OCI-LY7 (cell line): ENCODE data around the gene RAD51D. TPM values are rescaled to one million over a fixed set of nuclear protein-coding genes. Genes with fewer than 3 reads are reported as not detected.

Source experiments
- BruUV-seq: library from RNA; stranded (reverse); fragments of 400-500 nt; replicated peaks from 2 replicates; lab custom pipeline; 2021; lab: Mats Ljungman, UMichigan
- CTCF ChIA-PET: fragments of 300-600 bp; sonication (Branson Sonifier 250); formaldehyde crosslinking; loops from one replicate; lab custom pipeline; 2022; ENCODE audit warnings: antibody characterized with exemption; ENCODE audit not compliant: unreplicated experiment; lab: Charles Lee
- POLR2A ChIA-PET: fragments of 300-600 bp; sonication (Branson Sonifier 250); formaldehyde crosslinking; loops from one replicate; lab custom pipeline; 2022; ENCODE audit warnings: antibody characterized with exemption; lab: Charles Lee
- DNase-seq: peaks from one replicate; pipeline ENCODE4 v3.0.0-alpha.2; 2015; ENCODE audit warnings: low spot score
- H2AFZ ChIP-seq: fragments of 200-600 bp; sonication (generic), shearing (Covaris generic); 2 replicates; pipeline ENCODE4 v1.6.1; 2014; ENCODE audit warnings: mild to moderate bottlenecking, antibody characterized with exemption, low read length, moderate library complexity
- H3K27ac ChIP-seq: fragments of 200-600 bp; sonication (generic); 2 replicates; pipeline ENCODE4 v1.5.1; 2014; ENCODE audit warnings: mixed run types, low read depth, mild to moderate bottlenecking, moderate library complexity, low read length, inconsistent platforms; ENCODE audit not compliant: poor library complexity, severe bottlenecking
- H3K36me3 ChIP-seq: fragments of 200-600 bp; sonication (generic); 2 replicates; pipeline ENCODE4 v1.6.1; 2014; ENCODE audit warnings: mild to moderate bottlenecking, antibody characterized with exemption, low read length, moderate library complexity, mixed read lengths; ENCODE audit not compliant: insufficient read depth
- H3K4me1 ChIP-seq: fragments of 200-600 bp; sonication (generic); 2 replicates; pipeline ENCODE4 v1.5.1; 2014; ENCODE audit warnings: mild to moderate bottlenecking, low read length; ENCODE audit not compliant: insufficient read depth, poor library complexity, severe bottlenecking
- H3K4me2 ChIP-seq: fragments of 200-600 bp; sonication (generic); 2 replicates; pipeline ENCODE4 v1.6.1; 2014; ENCODE audit warnings: mild to moderate bottlenecking, low read length
- H3K4me3 ChIP-seq: fragments of 200-600 bp; sonication (generic); 2 replicates; pipeline ENCODE4 v1.5.1; 2014; ENCODE audit warnings: mild to moderate bottlenecking, low read depth, low read length; ENCODE audit not compliant: poor library complexity, severe bottlenecking
- H3K79me2 ChIP-seq: fragments of 200-600 bp; sonication (generic); 2 replicates; pipeline ENCODE4 v1.6.1; 2016; ENCODE audit warnings: low read depth, mild to moderate bottlenecking, low read length, moderate library complexity, mixed read lengths; ENCODE audit not compliant: insufficient read depth
- H3K9me2 ChIP-seq: fragments of 200-600 bp; sonication (generic); 2 replicates; pipeline ENCODE4 v1.6.1; 2016; ENCODE audit warnings: mild to moderate bottlenecking, low read length, mixed read lengths; ENCODE audit not compliant: insufficient read depth
- H3K9me3 ChIP-seq: fragments of 200-600 bp; sonication (generic); 2 replicates; pipeline ENCODE4 v1.6.1; 2014; ENCODE audit warnings: mild to moderate bottlenecking, mixed run types, low read length, mixed read lengths
- H4K20me1 ChIP-seq: fragments of 200-600 bp; sonication (generic); 2 replicates; pipeline ENCODE4 v1.6.1; 2014; ENCODE audit warnings: mild to moderate bottlenecking, antibody characterized with exemption, low read length, moderate library complexity, mixed read lengths; ENCODE audit not compliant: insufficient read depth
- CTCF ChIP-seq: fragments of 200-600 bp; sonication (generic); conservative IDR thresholded peaks from 2 replicates; pipeline ENCODE4 v1.5.1; 2014; ENCODE audit warnings: mild to moderate bottlenecking, antibody characterized with exemption, low read length, moderate library complexity, mixed read lengths
- EZH2phosphoT487 ChIP-seq: fragments of 200-600 bp; sonication (generic); IDR thresholded peaks from 2 replicates; pipeline ENCODE4 v1.6.1; 2018; ENCODE audit warnings: low read depth, borderline replicate concordance, mild to moderate bottlenecking, mixed run types, antibody characterized with exemption, low read length, moderate library complexity, mixed read lengths
- intact Hi-C: fragments of 100-400 bp; cut with micrococcal nuclease; formaldehyde crosslinking; loops from one replicate; pipeline ENCODE4 v1.10.0; 2022; ENCODE audit not compliant: unreplicated experiment
- total RNA-seq, 2 experiments: library from RNA; depleted of rRNA in 1 of 2; stranded (reverse); fragments of >200 nt in 1 of 2; shearing (Covaris generic) in 1 of 2; gene quantifications; 2 replicates each; pipeline ENCODE4 v1.2.3, GENCODE V29; 2014 to 2022

RAD51D gene
- total RNA-seq, 2 experiments from 2014 or later: 22.4 to 40.6 TPM

GRCh38 chr17:35052241-35052610 is 67.4 kb downstream of the RAD51D start:
- H3K4me2 ChIP-seq: no peak overlapping the region
- no peaks in the 10 kb centered on the region for H3K36me3 ChIP-seq
- ChIA-PET POLR2A (no interaction called here), CTCF (no interaction called here)
- DNase-seq: no peak
- BruUV-seq: no TSS peak
- no peak overlapping the region for H3K27ac ChIP-seq
- no peak overlapping the region for H2AFZ ChIP-seq
- H3K9me2 ChIP-seq: no peaks in the 10 kb centered on the region
- TF ChIP-seq CTCF: no peak
- no peak for TF ChIP-seq EZH2phosphoT487
- intact Hi-C loops: no loop called here
- H3K4me1 ChIP-seq: peaks cover 16% of the 10 kb centered on the region
- no peaks in the 10 kb centered on the region for H3K79me2 ChIP-seq
- H4K20me1 ChIP-seq: no peaks in the 10 kb centered on the region
- no peaks in the 10 kb centered on the region for H3K9me3 ChIP-seq
- no peak overlapping the region for H3K4me3 ChIP-seq

GRCh38 chr17:35051579-35052240 is 68.0 kb downstream of the RAD51D start:
- no peaks in the 10 kb centered on the region for H4K20me1 ChIP-seq
- no TSS peak for BruUV-seq
- no peak overlapping the region for H3K4me3 ChIP-seq
- intact Hi-C loops: no loop called here
- H3K27ac ChIP-seq: no peak overlapping the region
- no peak for TF ChIP-seq EZH2phosphoT487
- TF ChIP-seq CTCF: no peak
- peaks cover 16% of the 10 kb centered on the region for H3K4me1 ChIP-seq
- peak overlapping the region; percentile 48; the same call in 1 of the 2 replicates for H2AFZ ChIP-seq
- no peaks in the 10 kb centered on the region for H3K9me3 ChIP-seq
- no peaks in the 10 kb centered on the region for H3K9me2 ChIP-seq
- ChIA-PET CTCF (no interaction called here), POLR2A (no interaction called here)
- no peaks in the 10 kb centered on the region for H3K79me2 ChIP-seq
- peak overlapping the region; percentile 36 for H3K4me2 ChIP-seq
- no peaks in the 10 kb centered on the region for H3K36me3 ChIP-seq
- DNase-seq: no peak

DNA sequence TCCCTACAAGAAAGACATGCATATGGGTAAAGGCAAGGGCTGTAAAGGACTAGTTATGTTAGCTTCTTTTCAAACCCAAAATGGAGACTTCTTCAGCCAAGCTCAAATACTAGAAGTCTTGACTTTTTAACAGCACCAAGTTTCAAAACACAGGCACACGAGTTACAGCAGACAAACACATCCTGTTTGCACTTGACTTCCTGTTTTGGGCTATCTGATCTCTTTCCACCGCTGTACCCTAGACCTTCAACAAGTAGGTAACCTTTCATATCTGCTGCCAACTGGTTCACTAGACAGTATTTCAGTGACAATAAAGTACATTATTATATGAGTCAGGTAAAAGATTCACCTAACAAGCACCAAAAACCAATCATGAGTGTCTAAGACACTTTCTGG is 68.5 kb downstream of the RAD51D start:
- ChIA-PET POLR2A (no interaction called here), CTCF (no interaction called here)
- peaks cover 16% of the 10 kb centered on the region for H3K4me1 ChIP-seq
- no peaks in the 10 kb centered on the region for H3K9me2 ChIP-seq
- no peak overlapping the region for H3K4me3 ChIP-seq
- no peaks in the 10 kb centered on the region for H3K79me2 ChIP-seq
- H4K20me1 ChIP-seq: no peaks in the 10 kb centered on the region
- H2AFZ ChIP-seq: peak overlapping the region; percentile 48; the same call in 1 of the 2 replicates
- no peak overlapping the region for H3K27ac ChIP-seq
- DNase-seq: peak; percentile 50
- peak overlapping the region; percentile 36 for H3K4me2 ChIP-seq
- no TSS peak for BruUV-seq
- intact Hi-C loops: no loop called here
- H3K36me3 ChIP-seq: no peaks in the 10 kb centered on the region
- TF ChIP-seq CTCF (no peak), EZH2phosphoT487 (no peak)
- H3K9me3 ChIP-seq: no peaks in the 10 kb centered on the region
